ENCODE data around the gene MACROH2A2.
"Not testable (repeated sequence)": the region's sequence is repeated elsewhere in the genome, so short reads cannot be mapped to it uniquely, and the experiment has no call there.

MACROH2A2 gene

DNA sequence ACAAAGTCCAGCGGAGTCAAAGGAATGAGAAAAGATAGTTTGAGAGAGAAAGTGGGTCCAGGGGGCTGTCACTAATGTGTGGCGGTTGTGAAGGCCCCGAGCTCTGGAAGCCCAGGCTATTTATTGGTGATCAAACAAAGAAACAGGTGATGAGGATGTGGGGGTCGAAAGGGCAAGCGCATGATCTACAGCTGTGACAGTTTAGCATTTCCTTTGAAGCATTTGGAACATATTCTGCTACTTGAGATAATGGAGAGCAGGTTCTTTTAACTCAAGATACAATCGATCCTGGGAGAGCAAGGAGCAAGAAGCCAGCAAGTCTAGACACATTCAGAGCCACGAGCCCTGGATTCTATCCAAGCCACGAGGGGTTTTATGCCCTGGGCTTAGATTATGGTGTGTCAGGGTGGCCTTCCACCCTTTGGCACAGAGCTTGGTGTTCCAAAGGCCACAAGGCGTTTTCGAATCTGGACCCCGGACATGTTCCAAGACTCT lies 48.5 kb downstream of the MACROH2A2 start:
- not testable (repeated sequence) for DNase-seq (ENCODE audit: low read depth in 2 of 2)

DNA sequence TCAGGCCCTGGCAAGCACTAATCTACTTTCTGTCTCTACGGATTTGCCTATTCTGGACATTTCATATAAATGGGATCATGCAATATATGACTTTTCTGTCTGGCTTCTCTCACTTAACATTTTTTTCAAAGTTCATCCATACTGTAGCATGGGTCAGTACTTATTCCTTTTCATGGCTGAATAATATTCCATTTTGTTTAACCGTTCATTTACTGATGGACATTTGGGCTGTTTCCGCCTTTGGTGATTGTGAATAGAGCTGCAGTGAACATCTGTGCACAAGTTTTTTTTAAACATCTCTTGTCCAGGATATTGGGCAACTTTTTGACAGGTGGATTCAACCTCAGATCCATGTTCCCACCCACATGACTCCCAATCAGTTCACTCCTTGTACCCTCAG lies 49.0 kb downstream of the MACROH2A2 start:
- no peak for DNase-seq (ENCODE audit: low read depth in 2 of 2)

GRCh38 chr10:70106958-70107791 lies 54.5 kb downstream of the MACROH2A2 start:
- no peak for DNase-seq (ENCODE audit: low read depth in 2 of 2)

DNA sequence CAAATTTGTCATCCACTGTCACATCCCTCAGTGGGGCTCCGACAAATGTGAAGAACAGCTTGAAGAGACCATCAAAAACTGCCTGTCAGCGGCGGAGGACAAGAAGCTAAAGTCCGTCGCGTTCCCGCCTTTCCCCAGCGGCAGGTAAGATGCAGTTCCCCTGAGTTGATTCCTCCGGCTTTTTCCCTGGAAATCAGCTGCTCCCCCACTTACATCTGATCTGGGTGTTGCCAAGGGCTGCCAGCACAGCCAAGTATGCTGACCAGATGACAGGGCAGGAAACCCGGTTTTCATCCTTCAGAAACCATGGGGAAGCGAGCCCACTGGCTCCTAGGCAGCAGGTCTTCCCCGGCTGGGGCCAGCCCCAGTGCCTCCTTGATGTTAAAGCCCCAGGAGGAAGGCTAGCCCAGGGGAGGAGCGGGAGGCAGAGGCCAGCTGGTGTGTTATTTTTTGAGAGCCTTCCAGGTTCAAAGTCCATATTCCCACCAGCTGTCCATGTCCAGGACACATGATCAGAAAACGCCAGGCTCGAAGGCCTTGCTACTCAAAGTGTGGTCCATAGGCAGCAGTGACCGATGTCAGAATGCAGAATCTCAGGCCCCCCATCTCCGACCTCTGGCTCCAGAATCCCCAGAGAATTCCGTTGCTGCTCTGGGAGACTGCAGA lies 56.6 kb downstream of the MACROH2A2 start:
- DNase-seq (ENCODE audit: low read depth in 2 of 2): no peak

GRCh38 chr10:70111496-70111895 lies 58.9 kb downstream of the MACROH2A2 start:
- no peak for DNase-seq (ENCODE audit: low read depth in 2 of 2)

GRCh38 chr10:70112071-70112470 lies 59.4 kb downstream of the MACROH2A2 start:
- DNase-seq (ENCODE audit: low read depth in 2 of 2): no peak

- DNase-seq (ENCODE audit: low read depth in 2 of 2): no peak
Measured at GRCh38 chr10:70114902-70115301, 62.3 kb downstream of the MACROH2A2 start.

- DNase-seq (ENCODE audit: low read depth in 2 of 2): peak in 1 of 2 donors; percentile 18
Measured at GRCh38 chr10:70115948-70116682, 63.5 kb downstream of the MACROH2A2 start.

DNA sequence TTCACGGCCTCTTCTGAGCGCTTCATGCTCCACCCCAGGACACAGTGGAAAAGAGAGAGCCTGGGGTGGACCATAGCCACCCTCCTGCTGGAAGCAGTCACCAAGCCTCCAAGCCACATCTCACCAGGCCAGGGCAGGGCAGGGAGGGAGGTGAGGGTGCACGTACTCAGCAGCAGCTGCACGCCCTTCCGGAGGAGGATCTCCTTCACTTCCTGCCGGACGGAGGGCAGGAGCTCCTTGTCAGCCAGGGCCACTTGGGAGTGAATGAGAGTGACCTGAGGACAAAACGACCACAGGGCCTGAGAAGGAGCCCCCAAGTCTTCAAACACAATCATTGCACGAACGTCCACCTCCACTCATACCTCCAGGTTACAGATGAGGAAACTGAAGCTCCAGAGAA lies 65.0 kb downstream of the MACROH2A2 start:
- DNase-seq (ENCODE audit: low read depth in 2 of 2): no peak

DNA sequence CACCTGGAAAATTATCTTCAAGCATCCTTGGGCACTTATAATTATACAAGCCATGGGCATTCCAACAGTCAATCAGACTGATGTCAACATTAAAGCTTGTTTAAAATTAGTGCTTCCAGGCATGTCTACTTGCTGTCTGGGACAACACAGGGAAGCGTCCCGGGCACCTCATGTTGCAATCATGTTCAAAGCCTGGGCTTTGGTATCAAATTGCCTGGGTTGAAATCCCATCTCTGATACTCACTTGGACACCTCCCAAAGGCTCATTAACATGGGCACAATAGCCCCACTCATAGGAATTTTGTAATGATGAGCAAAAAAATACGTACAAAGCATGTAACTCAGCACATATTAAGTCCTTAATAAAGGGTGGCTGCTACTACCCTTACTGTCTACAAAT lies 65.5 kb downstream of the MACROH2A2 start:
- DNase-seq (ENCODE audit: low read depth in 2 of 2): no peak

DNA sequence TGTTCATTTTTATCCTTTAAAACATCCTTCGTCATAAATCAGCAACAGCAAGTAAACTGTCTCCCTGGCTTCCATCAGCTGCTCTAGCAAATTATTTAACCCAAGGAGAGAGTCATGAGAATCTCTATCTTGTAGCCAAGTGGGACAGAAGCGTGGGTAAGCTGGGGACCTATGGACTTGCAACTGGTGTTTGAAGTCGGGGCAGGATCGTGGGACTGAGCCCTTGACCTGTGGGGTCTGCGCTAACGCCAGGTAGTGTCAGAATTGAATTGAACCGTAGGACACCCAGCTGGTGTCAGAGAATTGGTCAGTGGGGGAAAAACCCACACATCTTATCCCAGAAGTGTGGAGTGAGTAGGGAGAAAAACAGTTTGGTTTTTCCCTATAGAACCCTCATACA lies 66.6 kb downstream of the MACROH2A2 start:
- DNase-seq (ENCODE audit: low read depth in 2 of 2): no peak

- no peak for DNase-seq (ENCODE audit: low read depth in 2 of 2)
Measured at GRCh38 chr10:70119623-70120022, 67.0 kb downstream of the MACROH2A2 start.

- no peak for DNase-seq (ENCODE audit: low read depth in 2 of 2)
Measured at GRCh38 chr10:70120417-70120816, 67.8 kb downstream of the MACROH2A2 start.

GRCh38 chr10:70121281-70121949 lies 68.8 kb downstream of the MACROH2A2 start:
- no peak for DNase-seq (ENCODE audit: low read depth in 2 of 2)

DNA sequence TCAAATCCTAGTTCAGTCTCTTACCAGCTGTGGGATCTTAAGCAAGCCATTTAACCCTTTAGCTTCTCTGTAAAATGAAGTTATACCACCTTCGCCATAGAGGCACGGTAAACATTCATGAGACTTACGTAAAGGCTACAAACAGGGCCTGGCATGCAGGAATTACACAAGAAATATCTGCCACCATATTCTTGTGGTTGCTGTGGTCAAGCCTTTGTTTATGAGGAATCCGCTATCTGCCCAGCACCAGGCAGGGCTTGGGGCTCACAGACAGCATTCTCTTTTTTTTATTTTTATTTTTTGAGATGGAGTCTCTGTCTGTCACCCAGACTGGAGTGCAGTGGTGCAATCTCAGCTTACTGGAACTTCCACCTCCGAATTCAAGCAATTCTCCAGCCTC lies 70.1 kb downstream of the MACROH2A2 start:
- no peak for DNase-seq (ENCODE audit: low read depth in 2 of 2)

GRCh38 chr10:70123166-70123565 lies 70.5 kb downstream of the MACROH2A2 start:
- not testable (repeated sequence) for DNase-seq (ENCODE audit: low read depth in 2 of 2)

- DNase-seq (ENCODE audit: low read depth in 2 of 2): no peak
Measured at GRCh38 chr10:70123817-70124216, 71.2 kb downstream of the MACROH2A2 start.

GRCh38 chr10:70124415-70124814 lies 71.8 kb downstream of the MACROH2A2 start:
- DNase-seq (ENCODE audit: low read depth in 2 of 2): no peak

DNA sequence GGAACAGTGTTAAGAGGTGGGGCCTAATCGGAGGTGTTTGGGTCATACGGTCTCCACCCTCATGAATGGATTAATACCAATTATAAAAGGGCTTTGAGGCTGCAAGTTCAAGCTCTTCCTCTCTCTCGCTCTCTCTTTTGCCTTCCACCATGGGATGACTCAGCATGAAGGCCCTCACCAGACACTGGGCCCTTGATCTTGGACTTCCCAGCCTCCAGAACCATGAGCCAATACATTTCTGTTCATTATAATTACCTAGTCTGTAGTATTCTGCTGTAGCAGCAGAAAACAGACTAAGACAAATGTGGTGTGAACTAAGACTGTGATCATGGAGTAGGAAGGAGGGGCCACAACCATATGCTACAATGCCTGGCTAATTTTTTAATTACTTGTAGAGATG lies 72.3 kb downstream of the MACROH2A2 start:
- DNase-seq (ENCODE audit: low read depth in 2 of 2): no peak

GRCh38 chr10:70125918-70126552 lies 73.4 kb downstream of the MACROH2A2 start:
- no peak for DNase-seq (ENCODE audit: low read depth in 2 of 2)

DNA sequence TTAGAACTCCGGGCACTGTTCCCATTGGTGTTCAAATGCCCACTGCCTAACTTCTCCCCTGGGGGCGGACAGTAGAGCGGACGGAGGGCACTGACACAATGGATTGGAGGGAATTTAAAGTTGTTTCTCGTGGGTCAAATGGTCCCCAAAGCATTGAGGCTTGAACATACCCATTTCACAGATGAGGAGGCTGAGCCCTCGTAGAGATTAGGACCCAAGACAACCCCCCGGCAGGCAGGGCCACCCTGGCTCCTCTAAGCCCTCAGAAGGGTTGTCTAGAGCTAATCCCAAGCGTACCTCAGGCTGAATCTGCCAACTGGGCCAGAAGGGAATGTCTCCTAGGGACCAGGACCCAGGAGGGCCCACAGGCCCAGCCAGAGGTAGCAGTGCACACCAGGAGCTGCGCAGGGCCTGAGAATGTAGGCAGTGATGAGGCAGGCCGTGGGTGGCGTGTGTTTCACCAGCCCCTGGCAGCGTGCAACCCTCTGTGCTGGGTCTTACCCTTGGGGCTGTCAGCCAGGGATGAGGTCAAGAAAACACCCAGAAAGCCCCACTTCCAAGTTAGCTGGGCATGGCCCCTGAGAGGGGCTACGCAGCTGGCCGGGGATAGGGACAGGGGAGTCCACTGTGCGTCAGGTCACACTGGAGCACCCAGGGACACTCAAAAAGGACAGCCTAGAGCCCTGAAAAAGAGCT lies 74.2 kb downstream of the MACROH2A2 start:
- no peak for DNase-seq (ENCODE audit: low read depth in 2 of 2)

Data from stimulated activated CD8-positive, alpha-beta memory T cell treated with anti-CD3 and anti-CD28 coated beads, Interleukin-7, amount 100 ng/mL, for 1 hour (primary cell).